GM19238 (cell line): Measurements from ENCODE around the gene LYRM4.

Experiments used
- DNase-seq: peaks from one replicate; pipeline ENCODE4 v3.0.0; 2011; ENCODE audit warnings: low spot score; ENCODE audit not compliant: insufficient read length

LYRM4 gene

GRCh38 chr6:5205877-5206850, 54.6 kb downstream of the LYRM4 start:
- no peak for DNase-seq

DNA sequence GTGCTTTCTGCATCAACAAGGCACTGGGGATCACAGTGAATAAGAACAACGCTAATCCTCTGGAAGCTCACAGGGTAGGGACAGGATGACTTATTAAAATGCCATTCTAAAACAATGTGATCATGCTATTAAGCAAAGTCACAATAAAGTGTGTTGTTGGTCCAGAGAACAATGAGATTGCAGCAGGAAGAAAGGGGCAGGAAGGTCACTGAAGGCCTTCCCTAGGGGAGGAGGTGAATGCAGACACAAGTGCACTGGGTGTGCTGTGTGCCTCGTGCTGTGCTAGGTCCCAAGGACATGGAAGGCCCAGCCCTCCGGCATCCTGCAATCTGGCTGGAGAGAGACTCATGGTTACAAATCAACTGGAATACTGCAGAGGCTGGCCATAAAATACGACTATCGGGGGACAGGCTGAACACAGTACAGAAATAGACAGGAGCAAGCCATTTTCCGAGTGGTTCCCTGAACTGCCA, 55.7 kb downstream of the LYRM4 start:
- DNase-seq = no peak

DNA sequence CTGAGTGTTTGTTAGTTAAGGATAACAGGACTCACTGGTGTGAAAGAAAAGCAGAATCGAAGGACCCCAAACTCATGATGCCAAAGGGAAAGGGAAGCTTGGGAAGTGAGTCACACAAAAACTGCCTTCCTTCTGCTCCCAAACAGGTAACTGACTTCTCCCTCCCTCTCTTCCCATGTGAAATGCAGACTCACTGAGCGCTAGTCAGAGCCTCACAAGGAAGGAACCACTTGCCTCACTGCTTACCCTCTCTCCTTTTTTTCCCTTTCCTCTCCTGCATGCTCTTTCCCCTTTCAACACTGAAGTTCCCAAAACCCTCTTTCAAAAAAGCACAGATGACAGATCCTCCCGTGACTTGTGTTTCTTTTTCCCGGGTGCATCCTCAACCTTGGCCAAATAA, 56.4 kb downstream of the LYRM4 start:
- no peak for DNase-seq

GRCh38 chr6:5203546-5203945, 57.2 kb downstream of the LYRM4 start:
- no peak for DNase-seq

DNA sequence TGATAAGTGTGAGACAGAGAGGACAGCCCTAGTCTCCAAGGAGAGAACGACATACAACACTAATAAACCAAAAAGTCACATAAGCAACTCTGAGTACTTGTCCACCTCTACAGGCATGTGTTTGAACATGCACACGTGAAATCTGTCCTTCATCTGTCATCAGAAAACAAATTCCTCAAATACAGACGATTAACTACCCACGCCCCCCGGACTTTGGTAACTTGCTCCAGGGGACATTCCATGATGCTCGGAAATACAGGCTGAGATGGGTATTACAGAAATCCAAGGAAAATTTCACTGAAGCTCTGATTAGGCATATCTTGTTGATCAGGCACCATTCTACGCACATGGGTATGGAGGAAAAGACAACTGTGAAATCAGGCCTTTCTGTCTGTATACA, 57.8 kb downstream of the LYRM4 start:
- DNase-seq = no peak

GRCh38 chr6:5202206-5202605, 58.5 kb downstream of the LYRM4 start:
- DNase-seq = no peak

DNA sequence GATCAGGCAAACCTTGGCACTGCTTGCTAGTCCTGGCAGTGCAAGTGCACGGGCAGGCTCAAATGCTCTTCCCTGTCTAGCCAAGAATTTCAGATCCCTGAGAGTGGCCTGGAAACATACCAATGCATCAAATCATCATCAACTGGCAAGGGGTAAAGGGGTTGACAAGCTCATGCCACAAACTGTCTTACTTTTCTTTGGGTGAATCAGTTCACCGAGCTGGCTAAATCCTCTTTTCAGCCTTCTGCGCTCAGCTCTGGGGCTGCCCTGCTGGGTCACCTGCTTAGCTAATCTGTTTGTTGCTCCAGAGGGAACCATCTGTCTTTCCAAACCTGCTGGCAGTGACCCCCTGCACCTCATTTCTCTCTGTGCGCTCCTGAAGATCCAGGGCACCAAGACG, 59.5 kb downstream of the LYRM4 start:
- DNase-seq = no peak

- DNase-seq = no peak
These were observed 61.0 kb downstream of the LYRM4 start for GRCh38 chr6:5199702-5200101.

- no peak for DNase-seq
These were observed 61.5 kb downstream of the LYRM4 start for GRCh38 chr6:5199283-5199682.

- DNase-seq = no peak
These were observed 63.7 kb downstream of the LYRM4 start for GRCh38 chr6:5197084-5197483.

GRCh38 chr6:5192135-5192794, 68.5 kb downstream of the LYRM4 start:
- no peak for DNase-seq

DNA sequence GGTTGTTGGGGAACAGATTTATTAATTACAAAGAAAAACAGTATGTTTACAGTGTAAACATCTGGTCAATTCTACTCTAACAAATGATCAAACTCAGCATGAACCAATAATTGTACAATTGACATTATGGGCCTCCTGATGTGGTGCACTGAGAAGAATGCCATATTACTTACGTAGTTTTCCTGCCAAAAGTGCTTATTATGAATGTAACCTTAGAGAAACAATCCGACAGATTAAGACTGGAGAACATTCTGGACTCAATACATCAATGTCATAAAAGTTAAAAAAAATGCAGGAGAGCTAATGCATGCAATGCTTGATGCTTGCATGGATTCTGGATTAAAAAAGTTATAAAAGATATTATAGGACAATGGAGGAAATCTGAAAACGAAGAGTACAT, 69.0 kb downstream of the LYRM4 start:
- DNase-seq = no peak

GRCh38 chr6:5191222-5191621, 69.5 kb downstream of the LYRM4 start:
- DNase-seq = no peak

GRCh38 chr6:5190507-5190906, 70.2 kb downstream of the LYRM4 start:
- DNase-seq = no peak

GRCh38 chr6:5188646-5189045, 72.1 kb downstream of the LYRM4 start:
- DNase-seq = no peak

DNA sequence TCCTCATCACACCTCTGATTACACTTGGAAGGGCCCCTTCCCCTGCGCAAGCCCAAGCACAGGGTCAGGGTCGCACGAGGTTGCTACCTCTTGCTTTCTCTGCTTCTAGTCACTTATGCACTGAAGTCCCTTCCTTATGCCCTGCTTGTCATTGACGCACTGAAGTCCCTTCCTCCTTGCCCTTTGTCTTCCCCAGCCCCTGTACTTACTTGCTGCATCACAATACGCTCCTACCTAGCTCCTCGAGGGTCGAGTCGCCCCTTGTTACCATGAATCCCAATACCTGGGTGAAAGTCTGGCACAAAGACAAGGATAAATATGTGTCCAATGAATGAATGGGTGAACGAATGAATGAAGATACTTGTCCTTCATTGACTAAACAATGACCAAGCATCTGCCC, 75.9 kb downstream of the LYRM4 start:
- DNase-seq = no peak

DNA sequence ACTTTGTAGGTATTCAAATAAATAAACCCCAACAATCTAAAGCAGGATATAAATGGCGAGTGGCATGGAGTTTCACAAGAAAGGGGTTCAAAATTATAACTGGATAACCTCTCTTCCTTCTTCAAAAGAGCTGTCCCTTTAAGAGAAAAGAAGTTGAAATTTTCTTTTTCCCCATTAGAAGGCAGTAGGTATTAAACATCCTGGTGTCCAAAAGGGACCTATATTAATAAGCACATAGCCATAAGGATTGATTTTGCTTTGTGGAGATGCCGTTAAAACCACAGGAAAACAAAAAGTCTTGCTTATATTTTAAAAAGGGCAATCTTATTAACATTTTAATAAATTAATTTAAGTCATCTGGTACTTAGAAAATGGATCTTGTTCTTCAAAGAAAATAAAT, 76.5 kb downstream of the LYRM4 start:
- no peak for DNase-seq

GRCh38 chr6:5181510-5182317, 79.0 kb downstream of the LYRM4 start:
- DNase-seq = no peak

- DNase-seq = no peak
These were observed 80.1 kb downstream of the LYRM4 start for GRCh38 chr6:5180636-5181035.

- no peak for DNase-seq
These were observed 80.8 kb downstream of the LYRM4 start for GRCh38 chr6:5179917-5180316.

DNA sequence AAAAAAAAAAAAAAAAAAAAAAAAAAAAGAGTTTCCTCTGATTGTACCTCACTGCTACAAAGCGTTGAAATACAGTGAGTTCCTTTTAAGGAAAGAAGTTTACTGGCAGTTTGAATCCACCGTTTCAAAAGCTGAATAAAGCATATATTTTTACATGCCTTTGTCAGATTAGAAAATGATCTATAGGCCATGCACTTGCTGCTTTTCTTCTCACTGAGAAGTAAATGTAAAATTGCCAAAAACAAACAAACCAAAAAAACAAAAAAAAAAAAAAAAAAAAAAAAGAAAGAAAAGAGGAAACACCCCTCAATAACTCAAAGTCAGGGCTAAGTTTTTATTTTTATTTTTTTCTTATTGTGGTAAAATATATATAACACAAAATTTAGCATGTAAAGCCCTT, 81.9 kb downstream of the LYRM4 start:
- no peak for DNase-seq

DNA sequence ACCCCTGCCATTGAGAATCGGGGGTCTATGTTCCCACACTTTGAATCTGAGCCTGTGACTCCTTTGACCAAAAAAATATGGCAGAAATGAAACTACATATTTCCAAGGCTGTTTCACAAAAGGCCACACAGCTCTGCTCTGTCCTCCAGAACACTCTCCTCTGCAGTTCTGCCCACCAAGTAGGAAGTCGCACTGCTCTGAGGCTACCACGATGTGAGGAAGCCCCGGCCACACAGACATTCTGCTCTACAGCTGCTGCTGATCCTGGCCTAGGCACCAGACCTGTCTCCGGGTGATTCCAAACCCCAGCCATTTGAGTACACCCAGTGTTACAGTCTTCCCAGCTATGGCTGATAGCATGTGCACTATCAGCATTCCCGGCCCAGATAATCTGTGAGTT, 85.1 kb downstream of the LYRM4 start:
- DNase-seq = no peak
